Measurements from ENCODE around the gene ARL13A.

DNA sequence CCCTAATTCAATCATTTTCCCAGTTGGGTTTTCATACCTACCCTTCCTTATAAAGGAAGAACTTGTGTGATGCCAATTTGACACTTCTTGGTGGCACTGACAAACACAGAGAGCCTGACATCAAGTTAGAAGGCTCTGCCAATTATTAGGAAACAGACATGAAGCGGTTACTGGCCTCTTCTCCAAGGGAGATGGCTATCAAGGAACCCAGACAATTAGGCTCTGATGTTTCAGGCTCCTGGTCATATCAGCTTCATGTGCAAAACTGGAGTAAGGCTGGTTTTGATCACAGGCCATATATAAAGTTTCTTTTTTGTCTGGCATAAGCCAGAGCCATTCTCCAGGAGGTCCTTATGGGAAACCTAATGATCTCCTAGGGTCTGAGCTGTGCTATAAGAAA is 428 bp downstream of the ARL13A start:
- TF ChIP-seq, protein P1, sequence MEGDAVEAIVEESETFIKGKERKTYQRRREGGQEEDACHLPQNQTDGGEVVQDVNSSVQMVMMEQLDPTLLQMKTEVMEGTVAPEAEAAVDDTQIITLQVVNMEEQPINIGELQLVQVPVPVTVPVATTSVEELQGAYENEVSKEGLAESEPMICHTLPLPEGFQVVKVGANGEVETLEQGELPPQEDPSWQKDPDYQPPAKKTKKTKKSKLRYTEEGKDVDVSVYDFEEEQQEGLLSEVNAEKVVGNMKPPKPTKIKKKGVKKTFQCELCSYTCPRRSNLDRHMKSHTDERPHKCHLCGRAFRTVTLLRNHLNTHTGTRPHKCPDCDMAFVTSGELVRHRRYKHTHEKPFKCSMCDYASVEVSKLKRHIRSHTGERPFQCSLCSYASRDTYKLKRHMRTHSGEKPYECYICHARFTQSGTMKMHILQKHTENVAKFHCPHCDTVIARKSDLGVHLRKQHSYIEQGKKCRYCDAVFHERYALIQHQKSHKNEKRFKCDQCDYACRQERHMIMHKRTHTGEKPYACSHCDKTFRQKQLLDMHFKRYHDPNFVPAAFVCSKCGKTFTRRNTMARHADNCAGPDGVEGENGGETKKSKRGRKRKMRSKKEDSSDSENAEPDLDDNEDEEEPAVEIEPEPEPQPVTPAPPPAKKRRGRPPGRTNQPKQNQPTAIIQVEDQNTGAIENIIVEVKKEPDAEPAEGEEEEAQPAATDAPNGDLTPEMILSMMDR (IDR thresholded peaks at IDR 0.05), result no peak
- TF ChIP-seq POLR2A (IDR thresholded peaks at IDR 0.05), result no peak

All from body of pancreas (tissue), 4 donors.